ENCODE data around the gene GNB1L.

GNB1L gene

GRCh38 chr22:19821523-19822300 lies 33.0 kb downstream of the GNB1L start:
- DNase-seq: no peak

- no peak for DNase-seq
Observed at GRCh38 chr22:19820880-19821522, 33.7 kb downstream of the GNB1L start.

DNA sequence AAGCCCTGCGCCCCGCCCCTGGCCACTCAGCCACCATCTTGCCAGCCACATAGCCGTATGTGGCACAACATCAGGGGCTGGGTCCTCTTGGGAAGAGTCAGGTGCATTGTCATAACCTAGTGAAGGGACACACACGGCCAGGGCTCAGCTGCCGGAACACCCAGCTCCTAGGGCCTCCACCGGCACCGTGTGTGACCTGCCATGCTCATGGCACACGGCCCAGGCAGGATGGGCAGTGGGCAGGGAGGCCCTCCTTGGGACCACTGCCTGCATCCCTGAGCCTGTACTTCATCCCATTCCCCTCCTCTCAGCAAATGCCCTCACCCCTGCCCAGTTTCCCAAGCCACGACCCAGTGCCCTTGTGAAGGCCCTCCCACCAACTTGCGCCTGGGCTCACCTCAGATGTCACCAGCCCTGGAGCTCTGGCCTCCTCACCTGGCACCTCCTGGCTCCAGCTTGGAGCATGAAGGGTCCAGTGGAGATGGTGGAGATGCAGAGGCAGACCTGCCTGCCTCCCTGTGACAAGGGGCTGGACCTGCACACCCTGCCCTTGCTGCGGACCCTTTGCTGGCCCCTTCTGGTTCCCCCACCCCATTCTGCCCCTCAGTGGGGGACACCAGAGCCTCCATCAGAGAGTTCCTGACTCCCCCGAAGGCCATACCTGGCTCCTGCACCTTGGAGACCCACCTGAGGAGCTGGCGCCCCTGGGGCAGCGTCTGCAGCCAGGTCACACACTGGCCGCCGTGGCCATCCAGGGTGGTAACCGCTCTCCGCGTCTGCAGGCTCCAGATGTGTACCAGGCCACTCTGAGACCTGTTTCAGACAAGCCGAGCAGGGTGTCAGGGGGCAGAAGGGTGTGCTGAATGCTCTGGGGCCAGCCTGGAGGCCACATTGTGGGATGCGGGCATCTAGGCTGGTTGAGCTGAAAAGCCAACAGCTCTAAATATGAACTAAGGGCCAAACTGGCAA lies 34.5 kb downstream of the GNB1L start:
- no peak for DNase-seq

DNA sequence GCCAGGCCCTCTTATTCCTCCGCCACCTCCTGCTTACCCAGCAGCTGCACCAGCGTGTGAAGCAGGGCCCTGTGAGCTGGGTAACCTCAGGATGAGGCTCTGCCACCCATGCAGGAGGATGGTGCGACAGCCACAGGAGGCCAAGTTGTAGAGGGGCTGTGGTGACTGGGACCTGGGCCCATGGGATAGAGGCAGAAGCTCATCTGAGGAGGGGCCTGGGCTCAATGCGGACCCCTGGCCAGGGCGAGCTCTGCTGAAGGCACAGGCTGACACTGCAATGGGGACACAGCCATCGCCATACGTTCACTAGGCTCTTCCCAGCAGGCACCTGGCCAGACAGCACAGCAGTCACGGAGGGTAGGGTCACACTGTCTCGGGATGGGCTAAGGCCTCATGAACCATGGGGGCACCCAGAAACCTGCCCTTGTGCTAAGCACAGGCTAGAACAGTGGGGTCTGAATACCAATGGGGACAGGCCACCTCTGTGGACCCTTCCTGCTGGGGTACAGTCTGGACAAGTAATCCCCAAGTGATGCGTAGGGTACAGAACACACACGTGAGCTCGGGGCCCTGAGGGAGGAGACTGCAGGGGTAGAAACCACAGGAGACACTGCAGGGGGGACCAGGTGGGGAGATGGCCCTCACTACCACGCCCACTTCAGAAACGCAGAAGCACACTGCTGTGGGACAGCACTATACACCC lies 35.3 kb downstream of the GNB1L start:
- no peak for DNase-seq

- no peak for DNase-seq
Observed at GRCh38 chr22:19818324-19819207, 36.1 kb downstream of the GNB1L start.

DNA sequence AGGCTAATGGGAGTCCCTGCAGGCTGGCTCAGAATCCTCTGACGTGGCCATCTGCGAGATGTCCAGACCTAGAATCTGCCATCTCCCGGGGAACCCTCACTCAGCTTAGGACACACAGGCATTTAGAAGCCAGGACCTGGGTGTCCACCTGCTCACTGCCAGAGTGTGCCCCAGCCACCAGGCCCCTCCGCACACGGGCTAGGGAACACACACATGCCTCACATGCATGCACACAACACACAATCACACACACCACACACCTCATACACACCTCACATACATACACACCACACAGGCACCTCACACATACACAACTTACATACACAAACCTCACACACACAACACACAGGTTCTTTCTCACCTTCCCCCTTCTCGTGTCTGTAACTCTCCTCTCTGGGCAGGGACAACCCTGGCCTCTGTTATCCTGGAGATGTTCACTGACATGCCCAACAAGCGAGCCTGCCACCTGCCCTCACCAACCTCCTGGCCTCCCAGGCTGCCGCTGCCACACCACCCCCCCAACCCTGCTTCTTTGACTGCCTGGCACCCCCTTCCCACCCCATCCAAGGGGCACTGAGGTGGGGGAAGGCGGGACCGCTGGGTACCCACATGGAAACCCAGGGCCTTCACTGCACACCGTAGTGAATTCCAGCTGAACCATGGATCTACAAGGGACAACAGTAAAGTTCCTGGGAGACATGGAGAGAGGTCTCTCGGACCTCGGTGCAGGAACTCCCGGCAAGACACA lies 38.1 kb downstream of the GNB1L start:
- DNase-seq: no peak

DNA sequence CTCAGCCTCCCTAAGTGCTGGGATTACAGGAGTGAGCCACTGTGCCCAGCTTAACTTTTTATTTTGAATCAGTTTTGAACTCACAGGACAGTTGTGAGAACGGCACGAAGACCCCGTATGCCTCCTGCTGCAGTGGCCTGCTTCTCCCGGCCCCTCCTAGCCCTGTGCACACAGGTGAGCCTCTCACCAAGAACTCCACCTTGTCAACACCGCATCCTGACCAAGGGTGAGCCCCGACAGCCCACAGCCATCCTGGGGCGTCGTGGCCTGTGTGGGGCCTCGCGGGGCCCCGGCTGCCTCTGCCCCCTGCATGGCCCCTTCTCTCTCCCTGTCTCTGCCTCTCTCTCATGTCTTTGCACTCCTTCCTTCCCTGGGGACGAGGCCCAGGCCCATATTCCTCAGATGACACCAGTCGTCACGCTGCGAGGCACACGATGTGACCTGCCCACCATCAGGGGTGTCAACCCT lies 38.8 kb downstream of the GNB1L start:
- no peak for DNase-seq

GRCh38 chr22:19815093-19815822 lies 39.4 kb downstream of the GNB1L start:
- no peak for DNase-seq

- DNase-seq: no peak
Observed at GRCh38 chr22:19814428-19814827, 40.2 kb downstream of the GNB1L start.

- DNase-seq: no peak
Observed at GRCh38 chr22:19812910-19813309, 41.8 kb downstream of the GNB1L start.

- DNase-seq: no peak
Observed at GRCh38 chr22:19811811-19812771, 42.6 kb downstream of the GNB1L start.

- DNase-seq: no peak
Observed at GRCh38 chr22:19811211-19811621, 43.5 kb downstream of the GNB1L start.

DNA sequence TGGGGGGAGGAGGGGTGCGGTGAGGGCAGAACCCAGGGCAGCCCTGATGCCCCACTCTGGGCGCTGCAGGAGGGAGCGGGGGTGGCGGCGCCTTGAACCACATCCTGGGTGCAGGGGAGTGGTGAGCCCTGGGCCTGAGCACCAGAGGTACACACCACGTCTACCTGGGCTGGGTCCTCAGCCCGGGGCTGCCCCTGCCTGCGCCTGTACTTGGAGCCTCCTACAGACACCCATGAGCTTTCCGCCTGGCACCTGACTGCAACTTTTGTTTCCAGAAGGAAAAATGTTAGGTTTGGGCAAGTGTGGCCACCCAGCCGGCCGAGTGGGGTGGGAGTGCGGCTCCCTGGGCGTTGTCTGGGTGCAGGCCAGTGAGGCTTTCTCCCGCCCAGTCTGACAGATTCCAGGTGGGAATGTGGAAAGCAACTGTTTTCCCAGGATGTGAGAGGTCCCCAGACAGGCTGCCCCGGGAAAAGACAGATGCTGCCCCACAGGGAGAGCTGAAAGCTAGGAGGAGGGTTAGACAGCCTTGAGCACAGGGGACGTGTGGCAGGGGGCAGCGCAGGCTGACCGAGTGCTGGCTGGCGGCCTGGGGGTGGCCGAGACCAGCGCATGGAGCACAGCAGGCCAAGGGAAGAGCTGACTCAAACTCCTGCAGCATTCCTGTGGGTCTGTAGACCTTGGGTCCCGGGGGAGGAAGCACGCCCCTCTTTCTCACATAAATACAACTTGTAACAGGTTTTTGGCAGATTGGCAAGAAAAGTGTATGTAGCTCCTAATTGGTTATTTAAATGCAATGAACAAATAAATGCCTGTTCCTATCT lies 44.1 kb downstream of the GNB1L start:
- no peak for DNase-seq

- DNase-seq: no peak
Observed at GRCh38 chr22:19809741-19810140, 44.9 kb downstream of the GNB1L start.

DNA sequence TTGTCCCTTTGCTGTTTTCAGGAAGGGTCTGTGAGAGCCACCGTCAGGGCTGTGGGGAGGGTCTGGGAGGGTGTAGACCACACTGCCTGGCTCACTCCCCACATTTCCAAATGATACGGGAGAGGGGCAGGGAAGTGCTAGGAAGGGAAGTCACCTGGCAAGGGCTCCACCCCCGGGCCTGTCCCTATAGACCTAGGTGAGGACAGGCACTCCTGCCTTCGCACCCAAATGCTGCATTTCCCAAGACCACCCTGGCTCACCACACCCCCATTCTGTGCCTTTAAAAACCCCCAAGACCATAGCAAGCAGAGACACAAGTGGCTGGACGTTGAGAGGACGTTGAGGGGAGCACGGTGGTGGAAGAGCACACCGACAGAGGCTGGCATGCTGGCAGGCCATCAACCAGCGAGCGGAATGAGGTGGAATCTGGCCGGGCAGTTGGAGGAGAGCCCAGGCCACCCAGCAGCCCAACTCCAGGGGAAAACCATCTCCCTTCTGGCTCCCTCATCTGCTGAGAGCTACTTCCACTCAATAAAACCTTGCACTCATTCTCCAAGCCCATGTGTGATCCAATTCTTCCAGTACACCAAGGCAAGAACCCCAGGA lies 45.7 kb downstream of the GNB1L start:
- no peak for DNase-seq

DNA sequence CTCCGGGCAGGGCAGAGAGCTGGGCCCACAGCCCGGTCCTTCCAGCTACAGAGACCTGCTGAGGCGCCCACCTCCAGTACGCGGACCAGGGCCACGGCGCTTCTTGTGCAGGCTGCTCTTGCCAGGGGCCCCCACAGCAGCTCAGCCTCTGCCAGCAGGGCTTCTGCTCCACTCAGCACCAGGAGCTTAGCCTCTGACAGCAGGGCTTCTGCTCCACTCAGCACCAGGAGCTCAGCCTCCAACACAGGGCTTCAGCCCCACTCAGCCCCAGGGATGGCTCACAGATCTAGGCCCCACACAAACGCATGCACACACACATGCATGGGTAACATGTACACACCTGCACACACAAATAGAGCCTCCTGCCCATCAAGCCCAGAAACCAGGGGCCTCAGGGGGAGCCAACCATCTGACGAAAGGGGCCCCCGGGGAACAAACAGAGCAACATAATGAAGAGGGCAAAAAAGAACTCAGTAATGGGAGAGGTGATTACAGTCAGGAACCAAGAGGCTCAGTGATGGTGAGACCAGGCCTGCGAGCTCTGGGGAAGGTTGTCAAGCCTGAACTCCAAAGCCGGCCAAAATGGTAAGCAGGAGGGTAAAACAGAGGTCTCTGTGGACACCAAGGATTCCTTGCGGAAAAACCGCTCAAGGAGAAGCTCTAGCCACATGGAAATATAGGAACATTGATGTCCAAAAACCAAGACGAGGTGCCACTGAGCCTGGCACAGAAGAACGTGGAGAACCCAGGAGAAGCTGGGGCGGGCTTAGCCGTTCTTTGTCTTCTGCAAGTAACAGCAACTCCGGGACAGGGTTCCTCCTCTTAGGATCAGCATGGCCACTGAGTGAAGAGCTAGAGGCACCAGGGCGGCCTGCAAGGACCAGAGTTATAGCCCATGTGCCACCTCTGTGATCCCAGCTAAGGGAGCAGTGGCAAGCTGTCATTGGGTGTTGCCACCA lies 46.5 kb downstream of the GNB1L start:
- DNase-seq: no peak

Data from NCI-H2029 treated with DMSO at 0.1 percent for 48 hours (cell line).